GM18519 (cell line): Measurements from ENCODE around the gene TNIK.
"Not testable (repeated sequence)": the region's sequence is repeated elsewhere in the genome, so short reads cannot be mapped to it uniquely, and the experiment has no call there.

Experiments
- ATAC-seq: cut with Tn5 transposase; IDR thresholded peaks from one replicate; pipeline ENCODE4 v1.9.1; 2021; ENCODE audit warnings: mild to moderate bottlenecking, moderate library complexity; ENCODE audit not compliant: unreplicated experiment, low FRiP score

Gene TNIK

DNA sequence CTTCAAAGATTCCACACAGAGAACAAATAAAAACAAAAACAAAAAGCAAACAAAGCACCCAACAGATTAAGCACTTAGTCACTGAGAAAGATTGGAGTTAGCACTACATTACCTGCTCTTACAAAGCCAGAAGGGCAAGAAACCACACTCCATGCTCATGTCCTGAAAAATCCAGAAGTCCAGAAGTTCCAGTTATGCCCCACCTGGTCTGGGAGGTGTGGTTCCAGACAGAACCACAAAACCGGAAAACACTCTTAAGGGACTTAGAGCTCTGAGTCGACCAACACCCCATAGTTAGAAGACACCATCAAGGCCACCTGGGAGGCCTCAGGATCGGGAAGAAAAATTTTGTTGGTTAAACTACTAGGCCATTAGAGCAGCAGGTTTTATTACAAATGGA, 88.9 kb downstream of the TNIK start:
- ATAC-seq = no peak

GRCh38 chr3:171369156-171369555, 91.0 kb downstream of the TNIK start:
- ATAC-seq = no peak

DNA sequence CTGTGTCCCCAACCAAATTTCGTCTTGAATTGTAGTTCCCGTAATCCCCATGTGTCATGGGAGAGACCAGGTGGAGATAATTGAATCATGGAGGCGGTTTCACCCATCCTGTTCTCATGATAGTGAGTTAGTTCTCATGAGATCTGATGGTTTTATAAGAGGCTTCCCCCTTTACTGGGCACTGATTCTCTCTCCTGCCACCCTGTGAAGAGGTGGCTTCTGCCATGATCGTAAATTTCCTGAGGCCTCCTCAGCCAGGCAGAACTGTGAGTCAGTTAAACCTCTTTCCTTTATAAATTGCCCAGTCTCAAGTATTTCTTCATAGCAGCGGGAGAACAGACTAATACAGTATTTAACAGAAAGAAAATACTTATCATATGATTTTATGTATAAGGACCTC, 93.5 kb downstream of the TNIK start:
- ATAC-seq = not testable (repeated sequence)

GRCh38 chr3:171366043-171366442, 94.2 kb downstream of the TNIK start:
- no peak for ATAC-seq

- no peak for ATAC-seq
Measured at GRCh38 chr3:171365489-171365888, 94.7 kb downstream of the TNIK start.

GRCh38 chr3:171364500-171364899, 95.7 kb downstream of the TNIK start:
- ATAC-seq = no peak

DNA sequence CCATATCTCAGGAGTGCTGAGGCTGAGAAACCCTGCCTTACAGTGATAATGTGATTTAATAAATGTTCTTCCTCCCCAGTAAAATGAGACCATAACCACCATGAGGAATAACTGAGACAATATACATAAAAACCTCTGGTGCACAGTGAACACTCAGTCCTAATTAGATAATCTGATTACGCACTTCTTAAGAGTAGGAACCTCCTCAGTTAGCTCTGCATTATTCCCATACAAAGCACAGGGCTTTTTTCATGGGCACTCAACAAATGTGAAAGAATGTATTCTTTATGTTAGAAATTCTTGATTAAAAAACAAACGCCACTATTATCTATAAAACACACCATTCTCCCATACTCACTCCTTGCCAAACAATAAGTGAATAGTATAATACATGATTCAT, 97.0 kb downstream of the TNIK start:
- no peak for ATAC-seq

- ATAC-seq = no peak
Measured at GRCh38 chr3:171362575-171362974, 97.6 kb downstream of the TNIK start.

DNA sequence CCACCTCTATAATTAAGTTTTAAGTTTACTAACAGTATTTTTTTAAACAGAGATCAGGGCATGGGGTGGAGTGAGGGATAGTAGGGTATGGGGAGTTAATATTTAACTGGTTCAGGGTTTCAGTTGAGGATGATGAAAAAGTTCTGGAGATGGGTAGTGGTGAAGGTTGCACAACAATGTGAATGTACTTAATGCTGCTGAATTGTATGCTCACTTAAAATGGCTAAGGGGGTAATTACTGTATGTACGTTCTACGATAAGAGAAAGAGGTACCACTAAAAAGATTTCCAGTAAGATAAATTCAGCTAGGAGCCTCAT, 101.4 kb downstream of the TNIK start:
- no peak for ATAC-seq

DNA sequence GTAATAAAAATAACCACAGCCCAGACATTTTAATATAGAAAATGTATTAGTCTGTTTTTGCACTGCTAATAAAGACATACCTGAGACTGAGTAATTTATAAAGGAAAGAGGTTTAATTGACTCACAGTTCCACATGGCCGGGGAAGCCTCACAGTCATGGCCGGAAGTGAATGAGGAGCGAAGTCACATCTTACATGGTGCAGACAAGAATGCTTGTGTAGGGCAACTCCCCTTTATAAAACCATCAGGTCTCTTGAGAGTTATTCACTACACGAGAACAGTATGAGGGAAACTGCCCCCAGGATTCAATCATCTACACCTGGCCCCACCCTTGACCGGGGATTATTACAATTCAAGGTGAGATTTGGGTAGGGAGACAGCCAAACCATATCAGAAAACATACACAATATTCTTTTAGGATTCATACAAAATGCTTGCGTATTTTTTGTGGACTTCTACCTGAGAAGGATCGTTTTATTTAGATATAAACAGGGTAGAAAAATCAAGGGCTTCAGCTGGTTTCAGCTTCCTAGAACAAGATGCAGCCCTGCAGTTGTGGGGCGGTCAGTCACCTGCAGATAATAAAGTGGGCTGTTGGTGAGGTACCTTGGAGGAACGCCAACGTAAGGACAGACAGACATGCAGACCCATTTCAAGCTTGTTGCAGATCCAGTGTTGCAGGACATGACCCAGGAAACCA, 101.9 kb downstream of the TNIK start:
- no peak for ATAC-seq

DNA sequence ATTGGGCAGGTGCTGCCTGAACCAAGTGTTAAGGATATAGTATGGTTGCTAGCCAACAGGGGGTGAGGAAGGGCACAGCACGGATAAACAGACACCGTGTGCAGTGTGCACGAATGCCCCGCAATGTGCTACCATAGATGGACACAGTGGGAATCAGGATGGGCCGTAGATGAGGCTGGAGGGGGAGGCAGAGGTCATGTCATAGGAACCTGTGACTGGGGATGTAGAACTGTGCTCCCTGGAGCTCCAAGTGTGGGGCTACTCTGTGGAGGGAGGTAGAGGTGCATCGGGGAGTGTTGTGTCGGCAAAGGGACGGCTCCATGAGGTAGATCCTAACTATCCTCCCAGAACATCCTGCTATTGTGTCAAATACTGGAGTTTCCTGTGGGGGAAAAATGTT, 102.5 kb downstream of the TNIK start:
- no peak for ATAC-seq

DNA sequence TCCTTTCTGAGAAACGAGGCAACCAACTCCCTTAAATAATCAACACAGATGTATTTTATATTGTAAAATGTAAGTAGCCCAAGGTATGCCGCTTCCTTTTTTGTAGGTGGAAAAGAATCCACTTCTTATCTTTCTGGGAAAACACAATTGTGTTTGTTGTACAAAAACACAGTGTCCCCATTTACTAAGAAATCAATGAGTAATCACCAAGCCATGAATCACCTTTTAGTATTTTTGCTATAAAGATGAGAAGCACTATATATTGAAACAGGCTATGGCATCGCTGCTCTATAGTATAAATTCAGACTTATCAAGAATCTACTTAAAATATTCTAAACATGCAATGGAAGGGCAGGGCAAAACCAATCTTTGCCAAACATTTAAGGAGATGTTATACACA, 104.0 kb downstream of the TNIK start:
- no peak for ATAC-seq

DNA sequence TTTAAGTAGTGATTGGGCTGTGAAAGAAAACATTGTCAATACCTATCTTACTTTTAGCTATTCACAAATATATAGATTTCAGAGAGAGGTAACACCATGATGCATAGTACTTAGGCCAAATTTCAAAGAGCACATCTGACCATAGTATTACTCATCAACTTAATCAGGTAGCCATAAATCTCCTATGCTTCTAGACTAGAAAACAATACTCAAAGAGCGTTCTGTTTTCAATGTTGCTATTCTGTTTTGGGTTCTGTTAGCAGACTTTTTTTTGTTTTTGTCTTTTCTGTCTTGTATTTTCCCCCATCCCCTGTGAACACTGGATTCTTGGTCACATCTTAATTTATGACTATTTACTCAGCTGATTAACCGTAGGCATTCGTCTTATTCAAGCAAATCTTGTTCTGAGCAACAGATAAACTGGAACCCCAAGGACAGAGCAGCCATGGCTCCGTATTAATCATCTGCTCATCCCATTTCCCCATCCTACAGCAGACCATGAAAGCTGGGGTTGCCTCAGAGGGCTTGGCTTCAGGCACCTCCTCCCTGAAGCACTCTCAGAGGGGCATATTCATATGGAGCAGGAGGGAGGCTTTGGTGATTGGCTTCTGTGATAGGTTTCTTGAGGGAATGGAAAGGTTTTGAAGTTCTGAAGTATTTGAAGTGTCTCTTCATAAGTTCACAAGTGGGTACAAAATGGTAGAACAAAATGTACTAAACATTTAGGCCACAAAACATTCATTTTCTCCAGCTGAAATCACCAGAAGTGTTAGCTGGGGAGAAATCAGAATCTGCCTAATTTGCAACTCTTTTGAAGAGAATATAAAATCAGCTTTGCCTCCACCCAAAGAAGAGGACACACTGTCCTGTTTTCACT, 105.3 kb downstream of the TNIK start:
- no peak for ATAC-seq

- no peak for ATAC-seq
Measured at GRCh38 chr3:171354049-171354705, 106.0 kb downstream of the TNIK start.

GRCh38 chr3:171353423-171353822, 106.8 kb downstream of the TNIK start:
- ATAC-seq = no peak

- ATAC-seq = no peak
Measured at GRCh38 chr3:171352387-171352935, 107.7 kb downstream of the TNIK start.

GRCh38 chr3:171351676-171352075, 108.5 kb downstream of the TNIK start:
- no peak for ATAC-seq

DNA sequence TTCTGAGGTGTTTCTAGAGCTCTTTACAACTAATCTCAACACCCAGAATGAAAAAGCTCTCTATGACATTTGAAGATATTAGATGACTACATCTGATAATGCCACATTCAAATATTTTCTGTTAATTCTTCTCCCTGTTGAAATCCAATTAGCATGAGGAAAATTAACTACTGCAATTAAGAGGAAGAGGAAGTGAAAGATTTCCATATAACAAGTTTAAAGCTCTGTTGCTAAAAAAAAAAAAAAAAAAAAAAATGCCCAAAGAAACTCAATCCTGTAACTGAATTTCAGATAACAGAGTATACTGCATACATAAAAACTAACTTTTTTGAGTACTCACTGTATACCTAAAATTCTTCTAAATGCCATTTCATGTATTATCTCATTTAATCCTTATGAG, 109.8 kb downstream of the TNIK start:
- no peak for ATAC-seq

DNA sequence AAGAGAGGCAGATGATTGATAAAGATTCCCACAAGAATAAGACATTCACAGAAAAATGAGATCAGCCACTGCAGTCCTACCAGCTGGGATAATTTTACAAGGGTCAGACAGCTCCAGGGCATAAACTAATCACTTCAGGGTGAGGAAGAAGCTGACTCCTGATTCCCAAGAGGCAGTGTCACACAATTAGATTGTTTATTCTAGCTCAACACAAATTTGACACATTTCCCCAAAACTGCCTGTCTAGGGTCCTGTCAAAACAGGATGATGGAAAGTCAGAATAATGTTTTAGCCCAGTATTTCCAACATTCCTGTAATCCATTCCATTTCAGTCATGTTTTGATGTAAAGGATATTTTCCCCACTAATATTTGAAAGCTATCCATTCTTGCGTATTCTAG, 110.8 kb downstream of the TNIK start:
- no peak for ATAC-seq

GRCh38 chr3:171348121-171348520, 112.1 kb downstream of the TNIK start:
- no peak for ATAC-seq

- peak; percentile 56 for ATAC-seq
Measured at GRCh38 chr3:171347301-171348039, 112.7 kb downstream of the TNIK start.
